ENCODE results near the gene STAC3.

STAC3 gene

DNA sequence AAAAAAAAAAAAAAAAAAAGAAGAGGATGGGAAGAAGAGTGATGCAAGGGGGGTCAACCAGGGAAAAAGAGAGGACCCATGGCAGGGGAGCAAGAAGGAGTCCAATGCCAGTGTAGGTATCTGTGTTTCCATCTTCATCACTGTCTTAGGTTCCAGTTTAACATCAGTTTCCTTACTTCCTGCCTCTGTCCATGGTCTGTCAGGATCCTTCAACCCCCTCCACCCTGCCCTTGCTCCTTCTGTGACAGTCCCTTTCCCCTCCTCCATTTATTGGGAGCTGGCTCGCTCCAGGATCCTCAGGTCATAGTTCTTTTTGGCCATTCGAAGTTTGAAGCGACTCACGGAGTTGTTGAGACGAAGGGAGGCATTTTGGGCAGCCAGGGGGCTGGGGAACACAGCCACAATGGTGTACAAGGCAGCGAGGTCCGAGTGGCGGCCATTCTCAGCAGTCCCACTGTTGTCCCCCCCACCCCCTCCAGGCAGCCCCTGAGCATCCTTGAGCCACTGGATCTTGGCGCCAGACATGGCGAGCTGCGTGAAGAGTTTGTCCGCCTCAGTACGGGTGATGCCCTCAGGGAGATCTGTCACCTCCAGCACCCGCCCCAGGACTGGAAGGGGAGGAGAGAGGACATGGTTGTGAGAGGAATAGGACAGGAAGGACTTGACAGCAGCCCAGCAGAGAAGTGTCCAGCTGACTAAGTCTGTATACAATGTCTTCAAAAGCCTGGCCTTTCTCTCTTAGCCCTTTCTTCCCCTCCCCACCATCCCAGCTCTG lies 3.7 kb upstream of the STAC3 start:
- DNase-seq (ENCODE audit: low spot score): no peak

DNA sequence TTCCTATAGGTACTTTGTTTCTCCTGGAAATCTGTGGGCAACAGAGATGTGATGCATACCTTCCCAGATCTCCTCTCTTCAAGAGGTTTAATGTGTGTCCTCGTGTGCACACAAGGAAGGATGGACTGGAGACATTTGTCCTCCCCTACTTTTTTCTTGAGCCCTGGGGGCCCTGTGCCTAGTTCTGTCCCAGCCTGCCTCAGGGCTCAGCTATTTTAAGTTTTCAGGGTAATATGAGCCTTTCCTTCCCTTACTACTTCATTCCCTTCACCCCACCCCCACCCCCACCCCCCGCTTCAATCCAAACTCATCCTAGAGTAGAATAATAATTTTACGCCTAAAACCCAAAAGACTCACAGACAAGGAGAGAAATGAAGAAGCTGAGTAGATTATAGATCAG lies 446 bp downstream of the STAC3 start:
- no peak for DNase-seq (ENCODE audit: low spot score)

- no peak for DNase-seq (ENCODE audit: low spot score)
Measured at GRCh38 chr12:57248934-57249742, 1.8 kb downstream of the STAC3 start.

DNA sequence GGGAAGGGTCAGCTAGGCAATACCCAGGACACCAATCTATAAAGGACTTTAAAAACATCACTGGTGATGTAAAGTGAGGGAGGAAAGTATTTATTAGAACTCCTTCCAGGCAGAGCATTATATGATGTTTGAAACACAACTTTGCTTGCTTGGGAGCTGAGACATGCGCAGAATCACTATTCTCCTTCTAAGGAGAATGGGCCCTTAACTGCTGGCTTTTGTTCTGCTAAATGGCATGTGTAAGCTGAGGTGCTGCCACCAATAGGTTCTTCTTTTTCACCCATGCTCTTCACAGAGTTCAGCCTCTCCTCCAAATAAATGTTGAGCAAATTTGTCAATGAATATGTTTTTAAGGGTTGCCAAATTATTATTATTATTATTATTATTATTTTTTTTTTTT lies 3.9 kb downstream of the STAC3 start:
- DNase-seq (ENCODE audit: low spot score): no peak

- DNase-seq (ENCODE audit: low spot score): no peak
Measured at GRCh38 chr12:57244312-57244696, 6.7 kb downstream of the STAC3 start.

GRCh38 chr12:57243521-57244311 lies 7.3 kb downstream of the STAC3 start:
- DNase-seq (ENCODE audit: low spot score): peak; percentile 72

DNA sequence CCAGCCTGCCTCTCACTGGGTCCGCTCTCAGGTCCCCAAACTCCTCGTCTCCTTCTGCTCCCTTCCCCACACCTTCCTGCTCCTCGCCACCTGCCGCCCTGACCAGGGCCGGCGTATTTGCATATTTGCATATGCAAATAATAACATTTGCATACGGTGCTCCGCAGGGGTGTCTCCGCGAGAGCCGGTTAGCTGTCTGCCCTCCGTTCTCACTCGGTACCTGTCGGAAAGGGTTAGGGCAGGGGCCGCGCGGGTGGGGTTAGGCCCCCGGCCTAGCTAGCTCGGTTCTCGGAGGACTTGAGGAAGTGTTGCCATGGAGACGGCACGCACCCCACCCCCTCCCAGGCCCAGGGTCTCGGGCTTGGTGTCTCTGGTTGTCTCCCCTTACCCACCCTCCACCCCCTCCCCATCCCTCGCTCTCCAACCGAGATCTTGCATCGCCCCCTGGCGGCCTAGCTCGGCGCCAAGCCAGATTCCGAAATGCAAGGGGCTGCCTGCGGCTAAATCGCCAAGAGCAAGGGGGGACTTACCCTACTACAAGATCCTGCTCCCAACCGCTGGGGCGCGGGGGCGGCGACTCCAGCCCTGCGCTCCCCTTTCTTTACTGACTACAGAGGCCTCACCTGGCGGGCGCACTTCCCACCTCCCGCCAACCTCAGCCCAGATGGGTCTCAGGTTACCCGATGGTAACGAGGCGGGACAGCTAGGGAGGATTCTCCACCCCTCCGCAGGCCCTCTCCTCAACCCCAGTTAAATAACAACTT lies 8.1 kb downstream of the STAC3 start:
- peak; percentile 38 for DNase-seq (ENCODE audit: low spot score)

GRCh38 chr12:57242329-57242690 lies 8.7 kb downstream of the STAC3 start:
- no peak for DNase-seq (ENCODE audit: low spot score)

DNA sequence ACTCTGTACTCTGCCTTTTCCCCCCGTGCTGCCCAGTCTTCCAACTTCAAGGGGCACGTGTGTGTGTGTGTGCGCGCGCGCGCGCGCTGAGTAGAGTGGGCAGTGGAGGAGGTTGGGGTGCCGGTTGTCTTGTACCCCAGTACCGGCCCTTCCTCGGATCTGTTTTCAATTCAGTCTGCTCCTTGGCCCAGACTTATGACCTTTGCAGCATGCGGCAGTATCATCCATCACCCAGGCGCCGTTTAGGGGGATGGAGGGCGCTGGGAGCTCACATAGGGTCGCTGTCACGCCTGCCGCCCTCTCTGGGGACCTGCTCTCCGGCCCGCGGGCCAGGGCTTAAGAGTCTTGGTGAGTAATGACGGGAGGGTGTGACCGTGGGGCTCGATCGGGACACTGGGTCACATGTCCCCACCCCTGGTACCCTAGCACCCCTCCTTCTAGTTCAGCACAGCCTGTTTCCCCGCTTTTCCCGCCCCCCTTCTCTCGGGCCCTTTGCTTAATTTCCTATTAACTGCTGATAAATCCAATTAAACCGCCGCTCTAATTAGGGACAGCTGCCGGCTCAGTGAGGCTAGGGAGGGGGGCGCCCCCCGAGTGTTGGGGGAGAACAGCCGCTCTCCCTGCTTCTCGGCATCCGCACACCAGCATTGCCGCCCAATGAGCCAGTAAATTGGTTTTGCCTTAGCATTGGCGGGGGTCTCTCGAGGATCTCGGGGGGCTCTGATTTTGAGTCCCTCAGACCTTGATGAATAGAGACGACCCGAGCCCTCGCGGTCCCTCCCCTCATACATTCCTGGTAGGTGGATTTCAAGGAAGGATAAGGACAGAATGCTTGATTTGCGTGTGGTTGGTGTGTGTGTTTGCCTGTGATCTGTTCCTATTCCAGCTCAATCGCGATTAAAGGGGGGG lies 9.3 kb downstream of the STAC3 start:
- no peak for DNase-seq (ENCODE audit: low spot score)

GRCh38 chr12:57240926-57241401 lies 10.0 kb downstream of the STAC3 start:
- no peak for DNase-seq (ENCODE audit: low spot score)

GRCh38 chr12:57240066-57240921 lies 10.7 kb downstream of the STAC3 start:
- peak; percentile 70 for DNase-seq (ENCODE audit: low spot score)

DNA sequence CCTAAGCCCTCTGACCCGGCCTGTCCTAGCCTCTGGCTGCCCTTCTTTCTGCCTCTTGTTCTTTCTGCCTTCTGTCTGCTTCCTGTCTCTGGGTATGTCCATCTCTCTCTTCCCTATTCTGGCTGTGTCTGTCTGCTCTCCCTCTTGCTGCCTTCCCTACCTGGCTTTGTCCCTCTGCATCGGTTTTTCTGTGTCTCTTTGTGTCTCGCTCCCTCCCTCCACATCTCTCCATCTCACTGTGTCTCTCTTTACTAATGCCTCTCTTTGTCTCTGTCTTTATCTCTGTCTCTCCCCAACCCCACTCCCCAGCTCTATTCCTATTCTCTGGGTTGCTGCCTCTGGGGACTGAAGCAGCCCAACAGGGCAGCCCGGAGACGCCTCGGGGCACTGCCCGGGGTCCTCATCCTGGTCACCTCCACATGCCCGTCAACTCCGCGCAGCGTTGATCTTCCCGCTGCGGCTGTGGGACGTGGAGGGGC lies 11.4 kb downstream of the STAC3 start:
- no peak for DNase-seq (ENCODE audit: low spot score)

- peak; percentile 80 for DNase-seq (ENCODE audit: low spot score)
Measured at GRCh38 chr12:57238854-57239554, 12.0 kb downstream of the STAC3 start.

DNA sequence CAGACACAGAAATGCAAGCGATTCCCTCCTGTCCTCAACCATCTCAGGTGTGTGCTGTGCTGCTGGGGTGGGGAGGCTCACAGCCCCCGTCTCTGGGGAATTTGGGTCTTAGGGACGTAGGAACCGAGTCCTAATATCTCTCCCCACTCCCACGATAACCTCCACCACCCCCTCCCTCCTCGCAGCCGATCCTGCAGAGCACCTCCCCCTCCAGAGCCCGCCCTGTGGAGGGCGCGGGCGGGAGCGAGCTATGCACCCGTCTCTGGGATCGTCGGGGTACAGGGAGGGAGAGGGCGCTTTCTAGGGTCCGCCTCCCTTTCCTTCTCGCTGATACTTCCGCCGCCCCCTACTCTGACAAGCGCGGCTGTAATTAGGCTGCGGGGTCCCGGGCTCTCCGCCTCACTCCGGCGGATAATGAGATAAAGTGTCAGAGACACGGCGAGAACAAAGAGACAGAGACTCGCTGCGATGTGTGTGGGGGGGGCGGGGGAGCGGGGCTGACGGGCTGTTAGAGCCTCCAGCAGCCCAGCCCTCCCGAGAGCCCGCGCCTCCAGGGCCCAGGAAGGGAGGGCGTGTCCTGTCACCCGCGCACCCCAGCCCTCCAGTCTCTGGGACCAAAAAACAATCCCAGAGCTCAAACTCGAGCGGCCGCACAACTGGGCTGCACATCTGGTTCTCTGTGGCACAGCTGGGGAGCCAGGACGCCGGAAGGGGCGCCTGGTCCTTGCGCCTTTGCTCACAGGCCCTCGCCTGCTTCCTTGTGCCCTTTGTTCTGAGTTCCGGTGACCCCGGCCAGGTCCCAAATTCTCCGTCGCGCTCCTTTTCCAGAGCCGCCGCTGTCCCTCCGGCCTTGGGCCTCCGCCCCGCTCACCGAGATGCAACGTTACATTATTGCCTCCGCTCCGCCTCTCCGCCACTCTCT lies 12.8 kb downstream of the STAC3 start:
- DNase-seq (ENCODE audit: low spot score): no peak

DNA sequence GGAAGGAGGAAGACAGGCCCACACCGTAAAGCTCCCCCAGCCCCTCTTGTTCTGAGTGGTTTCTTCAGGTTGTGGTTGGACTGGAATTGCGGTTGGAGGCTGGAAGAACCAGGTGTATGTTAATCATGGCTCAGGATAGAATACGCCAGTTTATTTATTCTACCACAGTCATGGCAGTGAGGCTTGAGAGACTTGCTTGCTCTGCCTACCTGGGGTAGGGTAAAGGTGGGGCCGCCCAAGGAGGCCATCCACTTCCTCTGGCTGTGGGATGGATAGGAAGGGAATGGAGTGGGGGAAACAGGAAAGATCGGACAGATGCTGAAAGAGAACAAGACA lies 13.4 kb downstream of the STAC3 start:
- no peak for DNase-seq (ENCODE audit: low spot score)

- no peak for DNase-seq (ENCODE audit: low spot score)
Measured at GRCh38 chr12:57236925-57237595, 13.9 kb downstream of the STAC3 start.

DNA sequence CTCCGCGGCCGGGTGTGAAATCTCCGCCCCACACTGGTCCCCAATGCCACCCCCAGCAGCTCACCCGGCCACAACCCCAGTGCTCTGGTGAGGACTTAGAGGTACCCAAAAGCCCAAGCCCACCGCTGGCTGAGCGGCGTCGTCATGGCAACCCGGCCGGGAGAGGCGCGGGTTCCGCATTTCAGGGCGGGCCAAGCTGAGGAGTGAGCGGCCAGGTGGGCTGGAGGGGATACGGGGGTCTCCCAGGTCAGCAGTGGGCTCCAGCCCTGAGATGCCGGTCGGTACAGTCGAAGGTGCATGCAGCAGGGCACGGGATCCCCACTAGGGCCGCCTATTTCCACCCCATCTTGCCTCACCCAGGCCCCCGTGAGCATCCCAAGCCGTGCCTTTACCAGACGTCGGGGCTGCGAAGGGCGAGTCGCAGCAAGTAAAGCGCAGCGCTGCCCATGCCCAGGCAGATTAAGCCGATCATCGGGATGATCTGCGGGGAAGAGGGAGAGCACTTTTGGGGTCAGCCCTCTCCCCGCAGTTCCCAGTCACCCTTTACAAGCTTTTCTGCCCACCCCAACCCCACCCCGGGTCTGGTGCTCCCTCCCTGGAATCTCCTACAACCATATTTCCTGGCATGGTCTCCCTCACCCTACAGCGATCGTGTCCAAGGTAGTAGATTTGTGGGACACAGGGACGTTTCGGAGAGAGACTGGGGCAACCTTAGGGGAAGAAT lies 14.6 kb downstream of the STAC3 start:
- DNase-seq (ENCODE audit: low spot score): no peak

Measured in CD4-positive, alpha-beta T cell treated with Interleukin-6 at 100 ng/mL for 8 hours (primary cell).